Naive thymus-derived CD4-positive, alpha-beta T cell (primary cell): ENCODE measurements around the gene OST4. TPM values are rescaled to one million over a fixed set of nuclear protein-coding genes. Genes with fewer than 3 reads are reported as not detected.
A peak's percentile ranks its signal among the peaks of the same experiment; 100 is the strongest.

ENCODE experiments used
- ATAC-seq: fragments of 150-1000 bp; cut with Tn5 transposase; 2 replicates; pipeline ENCODE4 v1.10.0; 2021; ENCODE audit warnings: mild to moderate bottlenecking, moderate library complexity
- CTCF ChIA-PET: fragments of 350-600 bp; sonication (Branson Sonifier 250); formaldehyde crosslinking; loops from one replicate; lab custom pipeline; 2021; ENCODE audit warnings: antibody characterized with exemption; lab: Charles Lee
- POLR2A ChIA-PET: fragments of 350-600 bp; sonication (Branson Sonifier 250); formaldehyde crosslinking; loops from one replicate; lab custom pipeline; 2021; ENCODE audit warnings: antibody characterized with exemption, inconsistent platforms; lab: Charles Lee
- DNase-seq, 9 donors: peaks; one replicate each; pipeline versions ENCODE4 v3.0.0 to v3.0.0-alpha.2; 2020 to 2022; ENCODE audit warnings: mixed read lengths in 1 of 9
- H3K27ac ChIP-seq: one replicate; pipeline ENCODE4 v1.7.0; 2013; ENCODE audit warnings: mild to moderate bottlenecking, low read depth, low read length, moderate library complexity
- H3K27me3 ChIP-seq, 2 donors: one replicate each; pipeline ENCODE4 v1.7.0; 2013; ENCODE audit warnings: low read length in 2 of 2, mild to moderate bottlenecking in 2 of 2, moderate library complexity in 2 of 2; ENCODE audit not compliant: control insufficient read depth in 2 of 2, insufficient read depth in 2 of 2
- H3K36me3 ChIP-seq, 3 experiments: 1 replicate in 2 of 3; 2 replicates in 1 of 3; pipeline ENCODE4 v1.7.0; 2013; ENCODE audit warnings: low read length in 3 of 3, mild to moderate bottlenecking in 3 of 3, moderate library complexity in 1 of 3; ENCODE audit not compliant: insufficient read depth in 3 of 3, control insufficient read depth in 2 of 3
- H3K4me1 ChIP-seq, 2 donors: one replicate each; pipeline ENCODE4 v1.7.0; 2013; ENCODE audit warnings: low read length in 2 of 2, mild to moderate bottlenecking in 2 of 2, moderate library complexity in 1 of 2; ENCODE audit not compliant: control insufficient read depth in 2 of 2, insufficient read depth in 2 of 2
- H3K4me3 ChIP-seq: 2 replicates; pipeline ENCODE4 v1.7.0; 2013; ENCODE audit warnings: mild to moderate bottlenecking, low read length
- H3K9me3 ChIP-seq, 3 experiments: 1 replicate in 2 of 3; 2 replicates in 1 of 3; pipeline ENCODE4 v1.7.0; 2013; ENCODE audit warnings: low read length in 3 of 3; ENCODE audit not compliant: control insufficient read depth in 2 of 3
- H3K27ac Mint-ChIP-seq, 9 donors: one replicate each; pipeline ENCODE4 v1.8.0; 2020 to 2022; ENCODE audit warnings: mixed read lengths in 9 of 9, mild to moderate bottlenecking in 8 of 9, moderate library complexity in 5 of 9, inconsistent platforms in 2 of 9
- H3K27me3 Mint-ChIP-seq, 5 donors: one replicate each; pipeline ENCODE4 v1.8.0; 2021 to 2022; ENCODE audit warnings: mixed read lengths in 5 of 5, mild to moderate bottlenecking in 1 of 5
- H3K36me3 Mint-ChIP-seq, 5 donors: one replicate each; pipeline ENCODE4 v1.8.0; 2020 to 2022; ENCODE audit warnings: mixed read lengths in 5 of 5, mild to moderate bottlenecking in 3 of 5, inconsistent platforms in 1 of 5
- H3K4me1 Mint-ChIP-seq, 7 donors: one replicate each; pipeline ENCODE4 v1.8.0; 2020 to 2022; ENCODE audit warnings: mixed read lengths in 7 of 7, mild to moderate bottlenecking in 3 of 7, inconsistent platforms in 1 of 7
- H3K4me3 Mint-ChIP-seq, 10 donors: one replicate each; pipeline ENCODE4 v1.8.0; 2020 to 2022; ENCODE audit warnings: mild to moderate bottlenecking in 10 of 10, mixed read lengths in 10 of 10, moderate library complexity in 6 of 10, inconsistent platforms in 2 of 10
- H3K9me3 Mint-ChIP-seq, 11 donors: one replicate each; pipeline ENCODE4 v1.8.0; 2020 to 2022; ENCODE audit warnings: mixed read lengths in 11 of 11, mild to moderate bottlenecking in 4 of 11, inconsistent platforms in 1 of 11, moderate library complexity in 1 of 11
- intact Hi-C, 2 donors: fragments of 100-400 bp; cut with micrococcal nuclease; formaldehyde crosslinking; loops; one replicate each; pipeline ENCODE4 v1.15.1; 2023
- polyA plus RNA-seq, 2 donors: library from polyadenylated mRNA; unstranded; fragments of 300-500 nt; fragmentation: Illumina TruSeq; gene quantifications; one replicate each; pipeline ENCODE4 v1.2.3, GENCODE V29; 2021
- total RNA-seq, 6 experiments: library from RNA in 5 of 6; stranded (reverse) in 5 of 6; gene quantifications; 1 replicate in 5 of 6; 2 replicates in 1 of 6; pipeline ENCODE4 v1.2.3 and lab custom pipeline; 2021 to 2026

OST4 gene
- total and polyA plus RNA-seq, 7 experiments from 2014 or later = 241 to 884 (median 267) TPM

DNA sequence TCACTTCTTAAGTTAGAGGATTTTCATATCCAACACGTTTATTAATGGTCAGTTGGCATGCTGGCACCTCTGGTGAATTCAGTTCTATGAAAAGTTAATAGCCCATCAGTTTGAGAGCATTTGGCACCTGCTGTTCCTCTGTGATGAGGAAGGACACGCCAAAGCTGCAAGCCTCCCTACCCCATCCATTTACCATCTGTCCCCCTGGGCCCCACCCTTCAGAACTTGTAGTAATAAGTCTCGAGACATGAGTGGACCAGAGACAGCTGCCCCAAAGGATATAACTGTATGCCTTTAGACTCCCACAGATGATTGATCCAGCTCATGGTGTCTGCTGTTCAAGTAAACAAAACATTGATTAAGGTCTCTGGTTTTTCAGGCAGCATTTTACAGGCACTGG lies 6.3 kb downstream of the OST4 start:
- no peaks in the 10 kb centered on the region for H3K27me3 ChIP-seq
- intact Hi-C loops = no loop called here
- Mint-ChIP-seq H3K4me3 (no peak overlapping the region), H3K27me3 (no peaks in the 10 kb centered on the region), H3K27ac (peak overlapping the region in 2 of 9 donors; percentile 11 to 21), H3K9me3 (peaks cover 0 to 1% (median 0%) of the 10 kb centered on the region in 11 donors), H3K36me3 (peaks cover 7 to 39% (median 12%) of the 10 kb centered on the region in 5 donors), H3K4me1 (peaks cover 27 to 50% (median 47%) of the 10 kb centered on the region in 7 donors)
- H3K9me3 ChIP-seq = no peaks in the 10 kb centered on the region
- POLR2A ChIA-PET = interaction anchor here (11.3 kb wide), 1 partner anchor 12 kb away, joined by 216 read pairs; the partner anchor contains the start of gene AGBL5
- peaks cover 0 to 37% (median 5%) of the 10 kb centered on the region in 3 experiments for H3K36me3 ChIP-seq
- no peak for ATAC-seq
- no peak for DNase-seq
- peaks cover 6 to 13% of the 10 kb centered on the region in 2 donors for H3K4me1 ChIP-seq
- H3K4me3 ChIP-seq = no peak overlapping the region
- CTCF ChIA-PET = no interaction called here
- H3K27ac ChIP-seq = no peak overlapping the region

DNA sequence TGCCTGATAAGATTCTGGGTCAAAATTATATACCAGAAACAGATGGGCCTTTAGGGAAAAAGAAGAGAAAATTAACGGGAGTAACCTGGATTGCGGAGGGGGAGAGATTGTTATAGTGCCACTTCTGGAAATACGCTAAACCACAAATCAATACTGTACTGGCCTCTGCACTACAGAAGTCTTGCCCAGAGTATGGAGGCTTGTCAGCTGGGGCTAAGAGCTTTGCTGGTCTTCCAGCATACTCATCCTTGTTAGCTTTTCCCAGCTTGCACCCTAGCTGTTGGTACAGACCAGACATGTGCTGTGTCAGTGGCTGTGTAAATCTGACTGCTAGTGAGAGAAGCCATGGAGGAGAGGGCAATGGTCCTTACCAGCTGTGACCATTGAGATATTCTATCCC lies 11.1 kb downstream of the OST4 start:
- no peaks in the 10 kb centered on the region for H3K9me3 Mint-ChIP-seq
- peaks cover 4 to 41% (median 10%) of the 10 kb centered on the region in 5 donors for H3K36me3 Mint-ChIP-seq
- H3K27me3 Mint-ChIP-seq = no peaks in the 10 kb centered on the region
- peaks cover 2 to 23% (median 13%) of the 10 kb centered on the region in 3 experiments for H3K36me3 ChIP-seq
- H3K27me3 ChIP-seq = no peaks in the 10 kb centered on the region
- intact Hi-C loops = no loop called here
- H3K27ac Mint-ChIP-seq = peak overlapping the region in 3 of 9 donors; percentile 6 to 42 (median 36)
- no peaks in the 10 kb centered on the region for H3K9me3 ChIP-seq
- peaks cover 0 to 20% (median 7%) of the 10 kb centered on the region in 7 donors for H3K4me1 Mint-ChIP-seq
- H3K4me3 Mint-ChIP-seq = no peak overlapping the region
- H3K4me3 ChIP-seq = no peak overlapping the region
- DNase-seq (no peak), ATAC-seq (no peak)
- ChIA-PET CTCF (no interaction called here), POLR2A (interaction anchor here (0.7 to 5.9 kb wide), 4 partner anchors 8 to 76 kb away, joined by 3 to 34 read pairs (median 9); partner anchors contain the start of genes AGBL5 and OST4)
- no peaks in the 10 kb centered on the region for H3K4me1 ChIP-seq
- no peak overlapping the region for H3K27ac ChIP-seq

DNA sequence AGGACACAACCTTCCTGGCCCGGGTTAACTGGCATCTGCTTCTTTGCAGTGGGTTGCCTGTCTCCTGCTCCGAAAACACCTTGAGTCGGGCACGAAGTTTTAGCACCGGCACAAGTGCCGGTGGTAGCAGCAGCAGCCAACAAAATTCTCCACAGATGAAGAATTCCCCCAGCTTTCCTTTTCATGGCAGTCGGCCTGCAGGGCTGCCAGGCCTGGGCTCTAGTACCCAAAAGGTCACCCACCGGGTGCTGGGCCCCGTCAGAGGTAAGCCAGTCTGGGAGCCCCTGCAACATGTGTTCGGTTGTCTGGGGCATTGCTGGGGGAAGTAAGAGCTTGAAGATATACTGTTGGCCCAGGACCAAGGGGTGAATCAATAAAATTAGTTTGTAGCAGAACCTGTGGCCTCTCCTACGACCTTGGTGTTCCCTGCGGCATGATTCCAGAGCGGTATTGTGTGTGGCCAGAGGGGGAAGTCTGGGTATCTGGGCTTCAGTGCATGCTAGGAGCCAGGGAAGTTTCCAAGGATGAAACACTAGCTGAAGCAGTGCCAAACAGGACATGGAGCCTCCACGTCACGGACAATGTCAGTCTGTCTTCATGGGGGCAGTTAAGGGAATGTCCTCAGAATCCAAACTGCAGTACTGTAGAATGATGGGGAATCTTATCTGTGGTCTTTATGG lies 12.2 kb downstream of the OST4 start:
- Mint-ChIP-seq H3K27ac (peak overlapping the region in 2 of 9 donors; percentile 1 to 32), H3K4me3 (no peak overlapping the region), H3K36me3 (peaks cover 4 to 41% (median 13%) of the 10 kb centered on the region in 5 donors), H3K9me3 (no peaks in the 10 kb centered on the region), H3K27me3 (no peaks in the 10 kb centered on the region), H3K4me1 (peaks cover 0 to 22% (median 6%) of the 10 kb centered on the region in 7 donors)
- H3K9me3 ChIP-seq = no peaks in the 10 kb centered on the region
- no peak overlapping the region for H3K27ac ChIP-seq
- intact Hi-C loops = no loop called here
- DNase-seq (no peak), ATAC-seq (no peak)
- ChIA-PET CTCF (interaction anchor here (0.7 to 1.2 kb wide), 2 partner anchors 10 to 626 kb away, joined by 3 to 5 read pairs; no protein-coding TSS in a partner anchor), POLR2A (interaction anchor here (1.7 to 10.4 kb wide), 4 partner anchors 8 to 27 kb away, joined by 6 to 106 read pairs (median 23); partner anchors contain the start of genes AGBL5, KHK and OST4)
- H3K27me3 ChIP-seq = no peaks in the 10 kb centered on the region
- H3K4me1 ChIP-seq = no peaks in the 10 kb centered on the region
- H3K36me3 ChIP-seq = peaks cover 4 to 30% (median 13%) of the 10 kb centered on the region in 3 experiments
- H3K4me3 ChIP-seq = no peak overlapping the region

DNA sequence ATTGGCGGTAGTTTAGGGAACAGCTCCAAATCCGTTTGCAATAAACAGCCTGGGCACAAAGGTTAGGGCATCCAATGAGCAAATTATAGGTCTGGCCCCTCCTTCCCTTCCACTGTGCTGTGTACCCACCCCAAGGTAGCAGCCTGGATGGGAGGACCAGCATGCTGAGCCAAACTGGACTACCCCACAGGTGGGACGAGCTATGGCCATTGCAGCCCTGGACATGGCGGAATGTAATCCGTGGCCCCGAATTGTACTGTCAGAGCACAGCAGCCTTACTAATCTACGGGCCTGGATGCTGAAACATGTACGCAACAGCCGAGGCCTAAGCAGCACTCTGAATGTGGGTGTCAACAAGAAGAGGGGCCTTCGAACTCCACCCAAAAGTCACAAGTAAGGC lies 13.2 kb downstream of the OST4 start:
- peaks cover 0 to 22% (median 6%) of the 10 kb centered on the region in 7 donors for H3K4me1 Mint-ChIP-seq
- H3K27ac Mint-ChIP-seq = peak overlapping the region in 1 of 9 donors; percentile 19
- CTCF ChIA-PET = interaction anchor here (1.2 kb wide), 1 partner anchor 9 kb away, joined by 3 read pairs; no protein-coding TSS in a partner anchor
- no peaks in the 10 kb centered on the region for H3K9me3 Mint-ChIP-seq
- Histone ChIP-seq H3K9me3 (no peaks in the 10 kb centered on the region), H3K27me3 (no peaks in the 10 kb centered on the region), H3K4me1 (no peaks in the 10 kb centered on the region), H3K27ac (no peak overlapping the region), H3K4me3 (no peak overlapping the region), H3K36me3 (peaks cover 4 to 30% (median 13%) of the 10 kb centered on the region in 3 experiments)
- POLR2A ChIA-PET = interaction anchor here (2.7 to 10.4 kb wide), 3 partner anchors 7 to 28 kb away, joined by 12 to 106 read pairs (median 34); partner anchors contain the start of genes AGBL5, KHK and OST4
- no peak overlapping the region for H3K4me3 Mint-ChIP-seq
- peaks cover 4 to 38% (median 13%) of the 10 kb centered on the region in 5 donors for H3K36me3 Mint-ChIP-seq
- H3K27me3 Mint-ChIP-seq = no peaks in the 10 kb centered on the region
- ATAC-seq (no peak), DNase-seq (no peak)
- intact Hi-C loops = no loop called here

DNA sequence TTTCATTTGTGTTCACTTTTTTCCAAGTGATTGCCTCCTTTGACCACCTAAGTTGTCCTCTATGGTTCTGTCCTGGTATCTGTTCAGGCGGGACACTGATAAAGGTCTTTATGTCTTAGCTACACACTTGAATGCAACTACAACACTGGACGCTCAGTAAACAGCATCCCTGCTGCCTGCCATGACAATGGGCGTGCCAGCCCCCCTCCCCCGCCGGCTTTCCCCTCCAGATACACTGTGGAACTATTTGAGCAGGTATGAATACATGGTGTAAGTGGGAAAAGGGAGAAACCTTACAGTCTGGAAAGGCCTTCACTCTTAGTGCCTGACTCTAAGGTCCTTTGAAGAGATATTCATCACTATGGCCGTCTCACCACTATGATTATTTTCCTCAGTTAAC lies 14.3 kb downstream of the OST4 start:
- Mint-ChIP-seq H3K27me3 (no peaks in the 10 kb centered on the region), H3K36me3 (peaks cover 0 to 32% (median 10%) of the 10 kb centered on the region in 5 donors), H3K4me1 (peaks cover under 1 to 16% (median 3%) of the 10 kb centered on the region in 7 donors), H3K4me3 (no peak overlapping the region), H3K27ac (no peak overlapping the region), H3K9me3 (no peaks in the 10 kb centered on the region)
- ChIA-PET CTCF (no interaction called here), POLR2A (interaction anchor here (0.6 to 10.4 kb wide), 3 partner anchors 9 to 29 kb away, joined by 4 to 216 read pairs (median 106); partner anchors contain the start of genes KHK and OST4)
- intact Hi-C loops = no loop called here
- ATAC-seq (no peak), DNase-seq (no peak)
- Histone ChIP-seq H3K4me1 (peaks cover under 1 to 2% of the 10 kb centered on the region in 2 donors), H3K4me3 (no peak overlapping the region), H3K27me3 (no peaks in the 10 kb centered on the region), H3K9me3 (no peaks in the 10 kb centered on the region), H3K27ac (no peak overlapping the region), H3K36me3 (peaks cover 4 to 26% (median 13%) of the 10 kb centered on the region in 3 experiments)

DNA sequence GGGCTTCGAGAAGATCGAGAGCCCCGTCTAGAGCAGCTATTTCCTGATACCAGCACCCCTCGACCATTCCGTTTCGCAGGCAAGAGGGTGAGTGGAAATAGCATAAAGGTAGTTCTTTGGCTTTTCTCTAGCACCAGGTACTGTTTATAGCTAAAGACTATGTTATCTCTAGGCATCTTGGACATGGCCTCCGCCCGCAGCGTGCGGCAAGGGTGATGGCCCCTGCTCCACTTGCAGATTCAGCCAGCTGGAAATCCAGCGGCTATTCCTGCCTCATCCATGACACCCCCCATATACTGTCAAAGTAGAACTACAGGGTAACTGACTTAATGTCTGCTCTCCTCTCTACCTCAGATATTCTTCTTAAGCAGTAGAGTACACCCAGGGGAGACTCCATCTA lies 16.7 kb downstream of the OST4 start:
- intact Hi-C loops = loop anchor here in 1 of 2 donors (5.0 kb wide), 3 partner anchors 707 to 1177 kb away; partner anchors contain the start of genes ADGRF3, ASXL2, RAB10 and SELENOI
- Mint-ChIP-seq H3K4me1 (peaks cover 4 to 26% (median 17%) of the 10 kb centered on the region in 7 donors), H3K36me3 (peaks cover 0 to 31% (median 14%) of the 10 kb centered on the region in 5 donors), H3K27ac (peak overlapping the region in 2 of 9 donors; percentile 51 to 69), H3K4me3 (no peak overlapping the region), H3K27me3 (peaks cover 0 to 8% (median 4%) of the 10 kb centered on the region in 5 donors), H3K9me3 (peaks cover 0 to 15% (median 0%) of the 10 kb centered on the region in 11 donors)
- no peak for DNase-seq
- Histone ChIP-seq H3K4me3 (no peak overlapping the region), H3K27ac (no peak overlapping the region), H3K4me1 (peaks cover 4 to 8% of the 10 kb centered on the region in 2 donors), H3K9me3 (no peaks in the 10 kb centered on the region), H3K27me3 (no peaks in the 10 kb centered on the region), H3K36me3 (peaks cover 4 to 31% (median 13%) of the 10 kb centered on the region in 3 experiments)
- ChIA-PET POLR2A (interaction anchor here (1.0 to 10.4 kb wide), 4 partner anchors 16 to 32 kb away, joined by 3 to 216 read pairs (median 55); partner anchors contain the start of genes KHK and OST4), CTCF (interaction anchor here (0.7 to 1.5 kb wide), 3 partner anchors 12 to 42 kb away, joined by 3 read pairs; partner anchors contain the start of gene OST4)
- no peak for ATAC-seq
